ENCODE results near the gene RANBP3.
A peak's percentile ranks its signal among the peaks of the same experiment; 100 is the strongest.

The RANBP3 gene

GRCh38 chr19:5904352-5905113 is 73.4 kb downstream of the RANBP3 start, which contains the start of gene VMAC:
TSS of gene VMAC (plus strand) at chr19:5904872. CDS start at chr19:5904891, 19 bp downstream.
- peak; percentile 99 to 100 for DNase-seq (ENCODE audit: low read depth in 2 of 2, low spot score in 1 of 2)

- peak; percentile 93 to 96 for DNase-seq (ENCODE audit: low read depth in 2 of 2, low spot score in 1 of 2)
These were observed 74.2 kb downstream of the RANBP3 start, which contains the start of gene NDUFA11 for GRCh38 chr19:5903624-5904351. TSS of gene NDUFA11 (minus strand) at chr19:5903790. CDS start at chr19:5903708, 82 bp downstream.

GRCh38 chr19:5903056-5903623 is 74.8 kb downstream of the RANBP3 start:
- DNase-seq (ENCODE audit: low read depth in 2 of 2, low spot score in 1 of 2): peak in 1 of 2 donors; percentile 10

- no peak for DNase-seq (ENCODE audit: low read depth in 2 of 2, low spot score in 1 of 2)
These were observed 77.0 kb downstream of the RANBP3 start for GRCh38 chr19:5900976-5901375.

GRCh38 chr19:5899728-5900526 is 78.0 kb downstream of the RANBP3 start:
- DNase-seq (ENCODE audit: low read depth in 2 of 2, low spot score in 1 of 2): no peak

GRCh38 chr19:5897189-5897969 is 80.6 kb downstream of the RANBP3 start:
- DNase-seq (ENCODE audit: low read depth in 2 of 2, low spot score in 1 of 2): no peak

- no peak for DNase-seq (ENCODE audit: low read depth in 2 of 2, low spot score in 1 of 2)
These were observed 81.4 kb downstream of the RANBP3 start for GRCh38 chr19:5896365-5897076.

- DNase-seq (ENCODE audit: low read depth in 2 of 2, low spot score in 1 of 2): no peak
These were observed 82.0 kb downstream of the RANBP3 start for GRCh38 chr19:5895890-5896289.

- no peak for DNase-seq (ENCODE audit: low read depth in 2 of 2, low spot score in 1 of 2)
These were observed 82.5 kb downstream of the RANBP3 start for GRCh38 chr19:5895409-5895808.

- DNase-seq (ENCODE audit: low read depth in 2 of 2, low spot score in 1 of 2): no peak
These were observed 83.1 kb downstream of the RANBP3 start for GRCh38 chr19:5894704-5895349.

GRCh38 chr19:5893907-5894703 is 83.8 kb downstream of the RANBP3 start:
- DNase-seq (ENCODE audit: low read depth in 2 of 2, low spot score in 1 of 2): no peak

- no peak for DNase-seq (ENCODE audit: low read depth in 2 of 2, low spot score in 1 of 2)
These were observed 84.5 kb downstream of the RANBP3 start for GRCh38 chr19:5893296-5893903.

GRCh38 chr19:5892772-5893275 is 85.1 kb downstream of the RANBP3 start:
- no peak for DNase-seq (ENCODE audit: low read depth in 2 of 2, low spot score in 1 of 2)

- no peak for DNase-seq (ENCODE audit: low read depth in 2 of 2, low spot score in 1 of 2)
These were observed 85.8 kb downstream of the RANBP3 start for GRCh38 chr19:5891938-5892771.

- no peak for DNase-seq (ENCODE audit: low read depth in 2 of 2, low spot score in 1 of 2)
These were observed 86.4 kb downstream of the RANBP3 start for GRCh38 chr19:5891572-5891937.

GRCh38 chr19:5890099-5890498 is 87.8 kb downstream of the RANBP3 start:
- DNase-seq (ENCODE audit: low read depth in 2 of 2, low spot score in 1 of 2): no peak

All from stimulated activated CD8-positive, alpha-beta memory T cell treated with anti-CD3 and anti-CD28 coated beads, Interleukin-4, amount 100 ng/mL, for 4 hours (primary cell).